ENCODE measurements around the gene DARS2.

Gene DARS2

GRCh38 chr1:173889885-173890284 lies 65.4 kb downstream of the DARS2 start:
- Histone ChIP-seq H4K20me1 (ENCODE audit: insufficient read depth, low read length, poor library complexity, severe bottlenecking) (no peaks in the 10 kb centered on the region), H3K36me3 (ENCODE audit: insufficient read depth, low read length) (peaks cover 12% of the 10 kb centered on the region; the same call in 1 of the 2 replicates), H3K9ac (ENCODE audit: low read depth, low read length, poor library complexity, severe bottlenecking) (no peak overlapping the region), H3F3A (ENCODE audit: low read depth) (no peaks in the 10 kb centered on the region), H3K27me3 (ENCODE audit: insufficient read depth, low read length, poor library complexity, severe bottlenecking) (no peaks in the 10 kb centered on the region), H3K4me1 (ENCODE audit: insufficient read depth, low read length, poor library complexity, severe bottlenecking) (peaks cover 16% of the 10 kb centered on the region), H3K4me2 (ENCODE audit: low read depth, low read length, poor library complexity, severe bottlenecking) (no peak overlapping the region), H3K9me3 (ENCODE audit: insufficient read depth, low read depth, low read length) (no peaks in the 10 kb centered on the region), H3K4me3 (ENCODE audit: low read length, poor library complexity, severe bottlenecking) (no peak overlapping the region), H3K9me2 (replicated peaks; ENCODE audit: low read depth, low read length) (no peaks in the 10 kb centered on the region), H3K79me2 (ENCODE audit: insufficient read depth, low read length) (no peaks in the 10 kb centered on the region), H2AFZ (ENCODE audit: low read length) (no peak overlapping the region)
- no peak for TF ChIP-seq EZH2phosphoT487 (IDR thresholded peaks at IDR 0.05; ENCODE audit: borderline replicate concordance)
- TF ChIP-seq, protein P1, sequence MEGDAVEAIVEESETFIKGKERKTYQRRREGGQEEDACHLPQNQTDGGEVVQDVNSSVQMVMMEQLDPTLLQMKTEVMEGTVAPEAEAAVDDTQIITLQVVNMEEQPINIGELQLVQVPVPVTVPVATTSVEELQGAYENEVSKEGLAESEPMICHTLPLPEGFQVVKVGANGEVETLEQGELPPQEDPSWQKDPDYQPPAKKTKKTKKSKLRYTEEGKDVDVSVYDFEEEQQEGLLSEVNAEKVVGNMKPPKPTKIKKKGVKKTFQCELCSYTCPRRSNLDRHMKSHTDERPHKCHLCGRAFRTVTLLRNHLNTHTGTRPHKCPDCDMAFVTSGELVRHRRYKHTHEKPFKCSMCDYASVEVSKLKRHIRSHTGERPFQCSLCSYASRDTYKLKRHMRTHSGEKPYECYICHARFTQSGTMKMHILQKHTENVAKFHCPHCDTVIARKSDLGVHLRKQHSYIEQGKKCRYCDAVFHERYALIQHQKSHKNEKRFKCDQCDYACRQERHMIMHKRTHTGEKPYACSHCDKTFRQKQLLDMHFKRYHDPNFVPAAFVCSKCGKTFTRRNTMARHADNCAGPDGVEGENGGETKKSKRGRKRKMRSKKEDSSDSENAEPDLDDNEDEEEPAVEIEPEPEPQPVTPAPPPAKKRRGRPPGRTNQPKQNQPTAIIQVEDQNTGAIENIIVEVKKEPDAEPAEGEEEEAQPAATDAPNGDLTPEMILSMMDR (conservative IDR thresholded peaks at IDR 0.05; ENCODE audit: low read length): no peak

GRCh38 chr1:173893611-173894010 lies 69.1 kb downstream of the DARS2 start:
- Histone ChIP-seq H4K20me1 (ENCODE audit: insufficient read depth, low read length, poor library complexity, severe bottlenecking) (no peaks in the 10 kb centered on the region), H3K4me3 (ENCODE audit: low read length, poor library complexity, severe bottlenecking) (no peak overlapping the region), H3K4me1 (ENCODE audit: insufficient read depth, low read length, poor library complexity, severe bottlenecking) (no peaks in the 10 kb centered on the region), H2AFZ (ENCODE audit: low read length) (no peak overlapping the region), H3K79me2 (ENCODE audit: insufficient read depth, low read length) (no peaks in the 10 kb centered on the region), H3K9me3 (ENCODE audit: insufficient read depth, low read depth, low read length) (no peaks in the 10 kb centered on the region), H3K4me2 (ENCODE audit: low read depth, low read length, poor library complexity, severe bottlenecking) (no peak overlapping the region), H3K36me3 (ENCODE audit: insufficient read depth, low read length) (no peaks in the 10 kb centered on the region), H3K27me3 (ENCODE audit: insufficient read depth, low read length, poor library complexity, severe bottlenecking) (no peaks in the 10 kb centered on the region), H3K9me2 (replicated peaks; ENCODE audit: low read depth, low read length) (no peaks in the 10 kb centered on the region), H3K9ac (ENCODE audit: low read depth, low read length, poor library complexity, severe bottlenecking) (no peak overlapping the region), H3F3A (ENCODE audit: low read depth) (no peaks in the 10 kb centered on the region)
- no peak for TF ChIP-seq EZH2phosphoT487 (IDR thresholded peaks at IDR 0.05; ENCODE audit: borderline replicate concordance)
- TF ChIP-seq, protein P1 (conservative IDR thresholded peaks at IDR 0.05; ENCODE audit: low read length): no peak

DNA sequence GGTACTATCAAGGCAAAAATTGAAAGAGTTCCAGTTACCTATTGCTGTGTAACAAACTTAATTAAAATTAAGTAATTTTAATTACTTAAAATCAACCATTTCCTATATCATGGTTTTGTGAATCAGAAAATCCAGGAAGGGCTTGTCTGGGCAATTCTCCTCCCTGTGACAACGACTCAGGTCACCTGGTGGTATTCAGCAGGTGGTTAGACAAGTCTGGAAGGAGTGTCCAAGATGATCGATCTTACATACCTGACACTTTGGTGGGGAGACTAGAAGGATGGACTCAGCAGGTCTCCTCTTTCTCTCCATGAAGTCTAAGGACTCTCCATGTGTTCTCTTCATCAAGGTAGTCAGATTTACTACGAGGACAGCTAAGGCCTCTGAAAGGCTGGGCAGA lies 69.7 kb downstream of the DARS2 start:
- H3F3A ChIP-seq (ENCODE audit: low read depth): no peaks in the 10 kb centered on the region
- no peak overlapping the region for H3K9ac ChIP-seq (ENCODE audit: low read depth, low read length, poor library complexity, severe bottlenecking)
- no peaks in the 10 kb centered on the region for H3K27me3 ChIP-seq (ENCODE audit: insufficient read depth, low read length, poor library complexity, severe bottlenecking)
- H3K9me2 ChIP-seq (replicated peaks; ENCODE audit: low read depth, low read length): no peaks in the 10 kb centered on the region
- no peak overlapping the region for H3K4me3 ChIP-seq (ENCODE audit: low read length, poor library complexity, severe bottlenecking)
- H3K9me3 ChIP-seq (ENCODE audit: insufficient read depth, low read depth, low read length): no peaks in the 10 kb centered on the region
- TF ChIP-seq, protein P1 (conservative IDR thresholded peaks at IDR 0.05; ENCODE audit: low read length): no peak
- TF ChIP-seq EZH2phosphoT487 (IDR thresholded peaks at IDR 0.05; ENCODE audit: borderline replicate concordance): no peak
- no peaks in the 10 kb centered on the region for H3K4me1 ChIP-seq (ENCODE audit: insufficient read depth, low read length, poor library complexity, severe bottlenecking)
- no peak overlapping the region for H2AFZ ChIP-seq (ENCODE audit: low read length)
- H3K4me2 ChIP-seq (ENCODE audit: low read depth, low read length, poor library complexity, severe bottlenecking): no peak overlapping the region
- H3K79me2 ChIP-seq (ENCODE audit: insufficient read depth, low read length): no peaks in the 10 kb centered on the region
- no peaks in the 10 kb centered on the region for H4K20me1 ChIP-seq (ENCODE audit: insufficient read depth, low read length, poor library complexity, severe bottlenecking)
- no peaks in the 10 kb centered on the region for H3K36me3 ChIP-seq (ENCODE audit: insufficient read depth, low read length)

Data from Loucy (cell line).